Osteoblast (primary cell): Measurements from ENCODE around the gene TBC1D10A. TPM values are rescaled to one million over a fixed set of nuclear protein-coding genes. Genes with fewer than 3 reads are reported as not detected.

ENCODE experiments used
- DNase-seq: peaks from one replicate; pipeline ENCODE4 v3.0.0; 2011; ENCODE audit warnings: low spot score, mixed read lengths; ENCODE audit not compliant: insufficient read length; ENCODE audit errors: missing footprints
- H2AFZ ChIP-seq: 2 replicates; pipeline ENCODE4 v1.6.0; 2011; ENCODE audit warnings: mild to moderate bottlenecking, low read length
- H3K27ac ChIP-seq: 2 replicates; pipeline ENCODE4 v1.5.1; 2011; ENCODE audit warnings: mild to moderate bottlenecking, low read depth, low read length, moderate library complexity
- H3K27me3 ChIP-seq: 2 replicates; pipeline ENCODE4 v1.6.0; 2012; ENCODE audit warnings: mild to moderate bottlenecking, control low read depth, inconsistent platforms, low read length, moderate library complexity; ENCODE audit not compliant: insufficient read depth
- H3K36me3 ChIP-seq: 2 replicates; pipeline ENCODE4 v1.5.1; 2011; ENCODE audit warnings: mild to moderate bottlenecking, low read length, control low read depth, moderate library complexity; ENCODE audit not compliant: insufficient read depth
- H3K4me1 ChIP-seq: 2 replicates; pipeline ENCODE4 v1.5.1; 2011; ENCODE audit warnings: mild to moderate bottlenecking, low read length, control low read depth, moderate library complexity; ENCODE audit not compliant: insufficient read depth
- H3K4me2 ChIP-seq: 2 replicates; pipeline ENCODE4 v1.6.0; 2011; ENCODE audit warnings: mild to moderate bottlenecking, low read length; ENCODE audit not compliant: insufficient read depth
- H3K4me3 ChIP-seq: fragments of 200-600 bp; sonication (generic); 3 replicates; pipeline ENCODE4 v1.5.1; 2012; ENCODE audit warnings: mild to moderate bottlenecking, low read length, inconsistent platforms; ENCODE audit not compliant: insufficient read depth
- H3K79me2 ChIP-seq: 2 replicates; pipeline ENCODE4 v1.6.0; 2012; ENCODE audit warnings: mild to moderate bottlenecking, low read length, control low read depth, inconsistent platforms; ENCODE audit not compliant: insufficient read depth
- H3K9me3 ChIP-seq: 2 replicates; pipeline ENCODE4 v1.5.1; 2011; ENCODE audit warnings: low read depth, low read length, control low read depth
- H4K20me1 ChIP-seq: 2 replicates; pipeline ENCODE4 v1.6.0; 2012; ENCODE audit warnings: mild to moderate bottlenecking, low read length, control low read depth; ENCODE audit not compliant: insufficient read depth
- CTCF ChIP-seq: IDR thresholded peaks from 2 replicates; pipeline ENCODE4 v1.5.1; 2011; ENCODE audit warnings: mild to moderate bottlenecking, low read depth, low read length, moderate library complexity; ENCODE audit errors: extremely low read depth
- total RNA-seq: library from RNA; depleted of rRNA; stranded (reverse); fragments of >200 nt; gene quantifications from 2 replicates; pipeline ENCODE4 v1.2.3, GENCODE V29; 2012

The TBC1D10A gene
- total RNA-seq, 1 donor, result 32.9 TPM

- Histone ChIP-seq H2AFZ (no peak overlapping the region), H3K36me3 (no peaks in the 10 kb centered on the region), H3K79me2 (no peaks in the 10 kb centered on the region), H4K20me1 (no peaks in the 10 kb centered on the region), H3K27ac (no peak overlapping the region), H3K4me2 (no peak overlapping the region), H3K4me3 (no peak overlapping the region), H3K4me1 (peaks cover 16% of the 10 kb centered on the region), H3K27me3 (no peaks in the 10 kb centered on the region), H3K9me3 (no peaks in the 10 kb centered on the region)
- peak; percentile 85 for DNase-seq
- no peak for TF ChIP-seq CTCF
These were observed 65.6 kb downstream of the TBC1D10A start for GRCh38 chr22:30261134-30261533.

- H3K27ac ChIP-seq, result no peak overlapping the region
- DNase-seq, result peak; percentile 41
- no peak overlapping the region for H3K4me2 ChIP-seq
- H3K79me2 ChIP-seq, result no peaks in the 10 kb centered on the region
- H2AFZ ChIP-seq, result no peak overlapping the region
- no peaks in the 10 kb centered on the region for H4K20me1 ChIP-seq
- H3K4me3 ChIP-seq, result no peak overlapping the region
- no peaks in the 10 kb centered on the region for H3K9me3 ChIP-seq
- H3K4me1 ChIP-seq, result peaks cover 16% of the 10 kb centered on the region
- no peaks in the 10 kb centered on the region for H3K36me3 ChIP-seq
- no peaks in the 10 kb centered on the region for H3K27me3 ChIP-seq
- TF ChIP-seq CTCF, result no peak
These were observed 66.1 kb downstream of the TBC1D10A start for GRCh38 chr22:30260682-30261081.

- H3K4me3 ChIP-seq, result no peak overlapping the region
- TF ChIP-seq CTCF, result no peak
- H3K4me1 ChIP-seq, result peaks cover 16% of the 10 kb centered on the region
- no peaks in the 10 kb centered on the region for H3K36me3 ChIP-seq
- DNase-seq, result peak; percentile 11
- H3K27ac ChIP-seq, result no peak overlapping the region
- no peak overlapping the region for H3K4me2 ChIP-seq
- H3K9me3 ChIP-seq, result no peaks in the 10 kb centered on the region
- no peaks in the 10 kb centered on the region for H3K79me2 ChIP-seq
- no peak overlapping the region for H2AFZ ChIP-seq
- H4K20me1 ChIP-seq, result no peaks in the 10 kb centered on the region
- no peaks in the 10 kb centered on the region for H3K27me3 ChIP-seq
These were observed 66.5 kb downstream of the TBC1D10A start for GRCh38 chr22:30260276-30260675.

GRCh38 chr22:30254314-30254713 lies 72.4 kb downstream of the TBC1D10A start:
- TF ChIP-seq CTCF, result no peak

More at GRCh38 chr22:30254314-30254713, 72.4 kb downstream of the TBC1D10A start:
- DNase-seq, result no peak
- H3K36me3 ChIP-seq, result no peaks in the 10 kb centered on the region
- H3K4me3 ChIP-seq, result no peak overlapping the region
- H2AFZ ChIP-seq, result no peak overlapping the region
- H3K27ac ChIP-seq, result peak overlapping the region; percentile 92
- H3K27me3 ChIP-seq, result no peaks in the 10 kb centered on the region
- H3K4me1 ChIP-seq, result peaks cover 44% of the 10 kb centered on the region
- no peaks in the 10 kb centered on the region for H3K79me2 ChIP-seq
- H4K20me1 ChIP-seq, result no peaks in the 10 kb centered on the region
- H3K4me2 ChIP-seq, result no peak overlapping the region
- H3K9me3 ChIP-seq, result no peaks in the 10 kb centered on the region
